Measurements from ENCODE around the gene RBM33. TPM values are rescaled to one million over a fixed set of nuclear protein-coding genes. Genes with fewer than 3 reads are reported as not detected.
A peak's percentile ranks its signal among the peaks of the same experiment; 100 is the strongest.

The RBM33 gene
- total RNA-seq, 1 experiment from 2014 or later = 45.2 TPM

DNA sequence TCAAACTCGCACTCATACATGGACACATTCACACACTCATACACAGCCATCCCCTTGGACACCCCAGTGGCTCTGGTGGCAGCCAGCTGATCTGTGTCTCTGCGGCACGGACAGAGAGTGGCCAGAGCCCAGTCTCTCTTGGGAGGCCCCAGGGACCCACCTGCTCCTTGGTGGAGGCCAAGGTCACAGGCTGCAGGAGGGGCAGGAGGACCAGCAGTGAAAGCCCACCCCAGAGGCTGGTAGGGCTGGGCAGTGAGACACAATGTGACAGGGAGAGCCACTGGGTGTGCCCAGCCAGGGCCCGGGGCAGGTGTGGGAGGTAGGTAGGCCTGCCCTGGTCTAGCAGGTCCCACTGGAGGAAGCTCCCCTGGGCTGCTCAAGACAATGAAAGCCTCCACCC lies 149.3 kb downstream of the RBM33 start:
- DNase-seq (ENCODE audit: low spot score) = no peak

DNA sequence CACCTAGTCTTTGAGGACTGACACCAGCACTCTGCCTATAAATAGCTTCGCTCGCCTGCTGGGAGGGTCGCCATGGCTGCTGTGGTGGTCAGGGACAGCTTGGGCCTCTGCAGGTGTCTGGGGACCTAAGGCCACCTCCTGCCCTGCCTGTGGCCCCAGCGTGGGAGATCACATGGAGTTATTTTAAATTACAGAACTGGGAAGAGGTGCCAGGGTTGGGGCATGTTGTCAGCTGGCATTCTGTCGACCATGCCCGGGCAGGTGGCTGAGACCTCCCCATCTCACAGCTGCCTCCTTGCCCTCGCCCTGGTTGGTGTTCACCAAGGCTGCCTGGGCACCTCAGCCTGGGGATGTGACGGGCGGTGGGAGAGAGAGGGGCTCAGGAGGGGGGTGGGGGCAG lies 149.7 kb downstream of the RBM33 start:
- no peak for DNase-seq (ENCODE audit: low spot score)

DNA sequence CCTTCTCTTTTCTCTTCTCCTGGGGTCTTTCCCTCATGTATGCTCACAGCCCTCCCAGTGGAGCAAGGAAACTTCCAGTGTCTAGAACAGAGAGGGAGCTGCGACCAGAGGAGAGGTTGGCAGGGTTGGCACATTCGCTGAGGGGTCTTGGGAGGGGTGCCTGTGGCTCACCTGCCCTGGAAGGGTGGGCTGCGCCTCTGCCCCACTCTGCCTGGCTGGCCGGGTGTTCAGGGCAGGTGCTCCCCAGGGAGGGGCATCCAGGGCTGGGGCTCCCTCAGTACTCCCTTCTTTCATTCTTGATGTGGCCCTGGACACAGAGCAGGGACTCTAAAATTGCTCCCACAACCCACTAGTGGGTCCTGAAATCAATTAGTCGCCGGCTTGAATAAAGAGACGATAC lies 150.9 kb downstream of the RBM33 start:
- DNase-seq (ENCODE audit: low spot score) = no peak

DNA sequence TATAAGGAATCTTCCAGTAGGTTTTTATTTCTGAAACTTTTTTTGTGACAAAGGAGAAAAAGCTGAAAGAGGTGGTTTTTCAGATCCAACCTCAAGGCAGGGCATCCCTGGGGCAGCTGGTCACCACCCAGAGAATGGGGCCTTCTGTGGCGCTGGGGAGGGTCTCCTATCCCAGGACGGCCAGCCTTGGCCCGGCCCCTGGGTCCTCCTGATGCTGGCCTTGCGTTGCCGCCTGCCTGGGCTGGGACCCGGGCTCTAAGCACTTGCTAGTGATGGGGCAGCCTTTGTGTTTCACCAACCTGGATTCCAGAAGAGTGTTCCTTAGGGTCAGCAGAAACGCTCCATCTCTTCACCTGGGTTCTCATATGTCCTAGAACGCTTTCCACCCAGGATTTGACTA lies 151.5 kb downstream of the RBM33 start:
- DNase-seq (ENCODE audit: low spot score) = no peak

DNA sequence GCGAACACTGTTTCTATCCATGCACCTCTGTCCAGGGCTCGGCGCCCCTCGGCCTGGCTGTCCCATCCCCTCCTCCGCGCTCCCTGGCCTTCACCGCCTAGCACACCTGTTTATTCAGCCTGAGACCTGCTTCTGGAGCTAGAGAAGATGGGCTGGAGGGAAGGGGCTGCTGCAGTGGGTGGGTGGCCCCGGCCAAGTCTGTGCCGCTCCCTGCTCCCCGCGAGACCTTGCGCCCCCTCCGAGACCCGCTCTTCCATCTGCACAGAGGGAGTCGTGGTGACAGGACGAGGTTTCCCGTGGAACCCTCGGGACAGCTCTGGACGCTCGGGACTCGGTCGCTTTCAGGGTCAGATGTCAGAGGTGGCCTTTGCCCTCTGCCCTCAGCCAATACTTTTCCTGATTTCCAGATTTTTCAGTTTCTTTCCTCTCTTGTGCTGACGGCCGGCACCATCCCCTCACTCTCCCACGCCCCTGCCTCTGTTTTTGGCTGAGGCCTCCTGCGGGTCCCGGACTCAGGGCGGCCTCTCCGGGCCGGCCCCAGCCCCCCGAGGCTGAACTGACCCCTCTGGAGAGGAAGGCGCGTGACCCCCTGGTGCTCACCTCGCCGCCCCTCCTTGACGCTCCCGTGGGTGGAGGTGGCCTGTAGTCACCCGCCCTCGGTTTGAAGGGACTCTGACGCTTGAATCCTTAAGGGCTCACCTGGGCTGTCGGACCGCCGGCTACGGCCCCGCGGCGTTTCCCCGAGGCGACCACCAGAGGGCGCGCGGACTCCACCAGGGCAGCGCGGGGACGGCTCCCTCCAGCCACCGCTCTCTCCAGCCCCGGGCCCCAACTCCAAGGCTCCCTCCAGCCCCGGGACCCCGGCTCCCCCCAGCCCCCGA lies 152.2 kb downstream of the RBM33 start:
- DNase-seq (ENCODE audit: low spot score) = peak; percentile 68

DNA sequence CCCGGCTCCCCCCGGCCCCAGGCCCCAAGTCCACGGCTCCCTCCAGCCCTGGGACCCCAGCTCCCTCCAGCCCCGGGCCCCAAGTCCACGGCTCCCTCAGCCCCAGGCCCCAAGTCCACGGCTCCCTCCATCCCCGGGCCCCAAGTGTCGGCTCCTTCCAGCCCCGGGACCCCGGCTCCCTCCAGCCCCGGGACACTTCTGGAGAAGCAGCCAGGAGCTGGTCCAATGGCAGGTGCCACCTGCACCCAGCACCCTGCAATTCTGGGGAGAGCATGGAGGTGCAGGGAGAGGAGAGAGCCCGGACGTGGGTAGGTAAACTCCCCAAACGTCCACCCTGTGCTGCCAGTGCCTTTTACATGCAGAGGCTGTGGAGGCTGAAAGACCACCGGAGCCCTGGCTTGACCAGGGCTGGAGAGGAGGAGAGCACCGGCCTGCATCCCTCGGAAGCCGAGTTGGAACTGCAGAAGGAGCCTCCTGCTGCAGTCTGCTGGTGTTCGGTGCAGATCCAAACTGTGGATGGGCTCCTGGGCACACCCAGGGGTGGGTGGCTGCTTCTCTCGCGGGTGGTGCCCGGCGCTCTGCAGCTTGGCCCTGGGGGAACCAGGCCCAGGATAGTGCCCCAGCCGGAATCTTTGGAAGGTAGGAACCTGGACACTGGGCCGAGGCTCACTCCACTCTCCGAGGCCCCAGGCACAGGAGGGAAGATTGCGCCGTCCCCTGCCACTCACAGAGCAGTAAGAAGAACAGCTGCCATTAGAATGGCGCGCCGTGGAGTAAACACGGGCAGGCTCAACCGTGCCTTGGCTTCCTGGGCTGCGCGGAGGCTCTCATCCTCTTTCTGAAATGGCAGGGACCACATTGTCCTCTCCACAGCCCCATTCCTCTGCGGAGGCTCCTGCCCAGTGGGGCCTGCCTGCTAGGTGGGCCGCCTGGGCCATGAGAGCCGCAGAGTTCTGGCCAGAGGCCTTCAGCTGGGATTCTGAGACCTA lies 153.1 kb downstream of the RBM33 start:
- no peak for DNase-seq (ENCODE audit: low spot score)

DNA sequence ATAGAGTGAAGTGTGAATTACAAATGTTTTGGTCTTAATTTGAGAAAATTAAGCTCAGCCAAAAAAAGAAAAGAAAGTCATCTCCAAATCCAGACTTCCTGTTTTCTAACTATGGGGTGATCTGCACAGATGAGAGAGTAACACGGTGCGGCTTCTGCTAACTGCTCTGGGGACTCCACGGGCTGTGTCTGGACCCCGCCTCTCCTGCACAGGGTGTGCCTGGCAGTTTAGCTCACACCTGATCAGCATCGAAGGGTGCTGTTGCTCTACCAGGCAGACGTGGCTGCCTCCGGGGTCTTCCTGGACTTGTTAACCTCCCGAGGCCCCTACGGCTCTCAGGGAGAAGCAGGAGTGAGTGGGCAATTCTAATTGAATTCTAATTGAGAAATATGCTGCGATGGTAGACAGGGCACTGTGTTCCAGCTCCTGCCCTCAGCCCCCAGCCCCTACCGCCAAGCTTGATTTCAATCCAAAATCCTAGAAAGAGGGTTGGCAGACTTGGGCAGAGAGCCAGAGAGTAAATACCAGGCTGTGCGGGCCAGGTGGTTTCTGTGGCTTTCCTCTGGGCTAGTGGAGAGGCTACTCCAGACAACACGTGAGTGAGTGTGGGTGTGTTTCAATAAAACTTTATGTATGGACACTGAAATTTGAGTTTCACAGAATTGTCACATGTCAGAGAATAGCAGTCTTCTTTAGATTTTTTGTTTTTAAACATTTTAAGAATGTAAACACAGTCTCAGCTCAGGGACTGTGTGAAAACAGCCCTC lies 154.4 kb downstream of the RBM33 start:
- DNase-seq (ENCODE audit: low spot score) = no peak

DNA sequence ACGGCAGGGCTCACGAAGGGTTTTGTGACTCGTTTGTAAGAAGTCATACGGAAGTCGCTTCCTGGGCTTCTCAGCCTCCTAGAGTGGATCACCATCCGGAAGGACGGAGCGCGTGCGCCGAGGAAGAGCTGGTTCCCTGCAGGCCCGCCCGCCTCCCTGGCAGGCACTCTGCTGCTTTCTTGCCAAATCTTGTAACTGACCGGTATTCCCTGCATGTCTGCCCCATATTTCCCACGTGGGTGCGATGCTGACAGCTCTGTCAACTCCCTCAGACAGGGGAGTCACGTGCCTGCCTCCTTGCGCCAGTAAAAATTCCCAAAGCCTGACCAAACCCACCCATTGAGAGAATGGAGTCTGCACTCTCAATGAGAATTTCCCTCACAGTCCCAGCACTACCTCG lies 155.1 kb downstream of the RBM33 start:
- DNase-seq (ENCODE audit: low spot score) = no peak

DNA sequence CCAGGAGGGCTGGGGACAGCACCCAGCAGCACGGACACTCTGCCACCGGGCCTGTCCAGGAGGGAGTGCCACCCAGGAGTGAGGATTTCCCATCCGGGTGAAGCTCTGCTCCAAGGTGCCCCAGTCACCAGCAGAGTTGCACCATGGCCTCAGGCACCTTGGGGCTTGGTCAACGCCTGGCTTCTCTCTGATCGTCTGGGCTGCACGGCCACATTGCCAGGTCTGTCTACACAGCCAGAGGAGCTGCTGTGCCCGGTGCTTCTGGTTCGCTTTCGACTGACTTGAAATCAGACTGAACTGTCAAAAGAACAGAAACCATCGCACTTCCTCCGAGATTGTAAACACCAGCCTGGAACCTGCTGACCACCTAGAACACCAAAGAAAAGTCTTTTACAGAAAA lies 155.8 kb downstream of the RBM33 start:
- no peak for DNase-seq (ENCODE audit: low spot score)

DNA sequence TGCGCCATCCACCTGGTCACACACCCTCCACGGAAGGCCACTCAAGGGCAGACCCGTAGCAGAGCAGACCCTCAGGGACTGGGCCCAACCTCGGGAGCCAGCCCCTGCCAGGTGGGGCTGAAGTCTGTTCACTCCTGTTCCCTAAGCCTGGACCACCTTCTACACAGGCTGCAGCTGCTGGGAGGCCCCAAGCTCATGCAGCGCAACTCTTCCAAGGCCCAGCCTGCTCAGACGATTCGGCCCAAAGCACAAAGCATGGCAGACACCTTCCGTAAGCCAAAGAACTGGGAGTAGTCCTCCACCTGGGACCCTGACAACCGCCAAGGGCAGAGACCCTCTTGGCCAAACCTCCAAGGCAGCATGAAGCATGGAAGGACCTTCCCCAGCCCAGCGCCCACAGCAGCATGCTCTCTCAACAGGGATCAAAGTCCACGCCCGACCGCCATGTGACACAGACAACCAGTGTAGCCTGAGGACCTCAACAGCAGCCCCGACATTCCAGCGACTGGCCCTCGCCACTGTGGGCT lies 156.3 kb downstream of the RBM33 start:
- no peak for DNase-seq (ENCODE audit: low spot score)

DNA sequence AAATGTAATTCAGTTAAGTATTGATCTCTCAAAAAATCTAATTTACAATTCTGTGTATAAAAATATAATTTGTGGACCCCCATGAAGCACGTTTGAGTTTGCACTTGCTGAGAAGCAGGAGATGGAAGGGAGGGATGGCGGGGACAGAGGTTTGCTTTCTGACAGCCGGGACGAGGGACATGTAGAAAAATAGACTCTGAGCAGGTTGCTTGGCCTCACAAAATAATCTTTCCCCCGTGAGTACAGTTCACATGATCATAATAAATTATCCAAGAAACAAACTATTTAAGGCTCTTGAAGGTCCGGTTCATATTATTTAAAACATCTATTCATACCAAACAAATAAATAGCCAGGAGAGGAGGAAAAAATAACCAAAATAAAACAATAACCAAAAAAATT lies 157.8 kb downstream of the RBM33 start:
- no peak for DNase-seq (ENCODE audit: low spot score)

DNA sequence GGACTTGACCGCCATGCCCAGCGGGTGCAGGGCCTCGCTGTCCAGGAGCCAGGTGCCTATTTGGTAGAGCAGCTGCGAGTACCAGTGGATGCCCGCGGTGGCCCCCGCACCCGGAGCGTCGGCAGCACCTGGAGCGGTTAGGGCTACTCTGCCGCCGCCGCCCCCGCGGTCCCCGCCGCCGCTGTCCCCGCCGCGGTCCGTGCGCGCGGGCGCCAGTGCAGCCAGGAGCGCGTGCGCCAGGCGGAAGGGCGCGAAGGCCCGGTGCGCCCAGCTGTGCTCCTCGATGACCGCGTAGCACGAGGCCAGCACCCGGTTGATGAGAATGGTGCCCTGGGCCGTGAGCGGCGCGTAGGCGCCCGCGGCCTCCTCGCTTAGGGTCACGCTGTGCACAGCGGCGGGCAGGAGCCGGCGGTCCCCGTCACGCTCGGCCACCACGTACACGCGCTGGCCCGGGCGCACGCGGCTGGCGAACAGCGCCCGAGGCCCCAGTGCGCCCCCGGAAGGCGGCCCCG lies 158.5 kb downstream of the RBM33 start:
- no peak for DNase-seq (ENCODE audit: low spot score)

DNA sequence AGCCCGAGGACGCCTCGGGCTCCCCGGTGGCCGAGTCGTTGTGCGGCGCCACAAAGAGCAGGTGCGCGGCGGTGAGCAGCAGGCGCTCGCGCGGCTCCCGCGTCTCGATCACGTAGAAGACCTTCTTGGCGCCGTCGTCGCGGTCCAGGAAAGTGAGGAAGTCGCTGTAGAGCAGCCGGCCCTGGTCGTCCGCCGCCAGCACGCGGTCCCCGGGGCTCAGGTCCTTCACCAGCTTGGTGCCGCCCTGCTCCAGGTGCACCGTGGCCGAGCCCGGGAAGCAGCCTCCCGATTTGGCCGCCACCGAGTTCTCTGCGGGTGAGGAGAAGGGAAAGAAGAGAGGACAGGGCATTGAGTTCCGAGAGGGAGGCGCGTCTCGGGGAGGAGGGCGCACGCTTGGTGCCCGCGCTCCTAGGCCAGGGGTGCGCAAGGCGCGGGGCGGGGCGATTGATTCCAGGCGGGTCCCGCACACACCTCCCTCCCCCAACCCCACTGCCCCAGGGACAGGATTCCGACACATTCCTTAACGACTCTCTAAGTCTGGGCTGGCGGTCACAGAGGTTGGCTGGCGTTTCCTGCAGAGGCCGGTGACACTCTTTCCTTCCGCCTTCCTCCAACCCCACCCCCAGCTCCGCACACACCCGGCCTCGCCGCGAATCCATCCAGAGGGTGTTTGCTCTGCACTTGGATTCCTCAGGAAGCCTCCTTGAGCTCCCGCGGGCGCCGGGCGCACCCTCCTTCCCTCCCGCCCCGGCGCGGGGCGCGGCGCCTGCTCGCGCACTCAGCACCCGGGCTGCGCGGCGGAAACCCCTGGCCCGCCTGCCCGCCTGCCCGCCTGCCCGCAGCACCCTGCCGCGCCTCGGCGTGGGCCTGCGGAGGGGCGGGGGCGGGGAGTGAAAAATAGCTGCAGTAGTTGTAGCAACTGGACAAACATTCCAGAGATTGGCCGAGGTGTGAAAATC lies 159.2 kb downstream of the RBM33 start:
- peak; percentile 91 for DNase-seq (ENCODE audit: low spot score)

DNA sequence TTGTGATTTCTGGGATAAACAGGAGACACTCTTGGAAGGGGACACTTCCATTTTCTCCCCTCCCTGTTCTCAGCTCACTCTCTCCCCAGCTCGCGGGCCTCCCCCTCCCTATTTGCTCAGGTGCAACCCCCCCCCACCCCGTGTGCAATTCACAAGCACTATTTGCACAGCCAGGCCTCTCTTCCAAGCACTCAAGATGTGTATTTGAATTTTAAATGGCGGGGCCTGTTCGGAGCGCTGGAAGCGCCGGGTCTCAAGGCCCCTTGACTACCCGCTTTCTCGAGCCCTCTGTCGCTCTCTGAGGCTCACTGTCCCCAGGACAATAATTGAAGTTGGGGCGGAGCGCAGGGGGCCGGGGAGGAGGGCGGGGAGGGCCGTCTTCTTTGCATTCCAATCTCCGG lies 160.0 kb downstream of the RBM33 start:
- DNase-seq (ENCODE audit: low spot score) = peak; percentile 52

DNA sequence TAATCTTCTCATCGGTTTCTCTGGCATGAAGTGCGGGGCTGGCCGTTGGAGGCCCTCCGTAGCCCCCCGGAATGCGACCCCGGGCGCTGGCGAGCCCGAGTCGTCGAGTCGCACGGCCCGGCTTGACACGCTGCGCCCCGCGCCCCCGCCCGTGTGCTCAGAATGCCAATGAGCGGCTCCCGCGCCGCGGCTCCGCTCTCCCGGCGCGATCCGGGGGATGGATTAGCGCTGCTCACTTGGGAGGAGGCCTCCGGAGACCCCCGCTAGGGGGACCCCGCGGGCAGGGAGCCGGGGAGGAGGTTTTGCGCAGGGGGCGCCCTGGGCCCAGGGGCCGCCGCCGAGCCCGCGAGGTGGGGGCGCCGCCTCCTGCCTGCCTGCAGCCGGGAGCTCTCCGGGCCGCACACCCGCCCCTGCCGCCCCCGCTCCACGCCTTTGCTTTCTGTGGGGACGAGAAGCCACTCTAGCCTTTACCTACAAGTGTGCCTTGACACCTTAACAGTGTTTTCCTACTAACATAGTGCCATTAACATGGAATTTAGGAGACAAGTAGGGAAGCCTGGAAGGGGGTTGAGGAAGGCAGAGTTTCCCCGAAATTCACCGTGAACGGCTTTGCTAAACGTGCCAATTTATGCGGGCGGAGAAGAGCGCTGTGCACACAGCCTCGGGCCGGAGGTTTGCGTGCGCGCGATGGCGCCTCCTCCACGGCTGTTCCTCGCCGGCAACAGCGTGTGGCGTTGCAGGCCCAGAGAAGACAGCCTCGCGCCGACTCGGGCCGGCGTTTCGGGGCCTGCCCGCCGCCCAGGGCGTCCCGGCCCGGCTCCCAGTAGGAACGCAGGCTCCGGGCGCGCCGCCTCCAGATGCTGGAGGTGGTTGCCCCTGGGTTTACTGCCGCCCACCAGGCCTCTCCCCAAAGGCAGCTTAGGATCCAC lies 160.7 kb downstream of the RBM33 start:
- peak; percentile 76 for DNase-seq (ENCODE audit: low spot score)

DNA sequence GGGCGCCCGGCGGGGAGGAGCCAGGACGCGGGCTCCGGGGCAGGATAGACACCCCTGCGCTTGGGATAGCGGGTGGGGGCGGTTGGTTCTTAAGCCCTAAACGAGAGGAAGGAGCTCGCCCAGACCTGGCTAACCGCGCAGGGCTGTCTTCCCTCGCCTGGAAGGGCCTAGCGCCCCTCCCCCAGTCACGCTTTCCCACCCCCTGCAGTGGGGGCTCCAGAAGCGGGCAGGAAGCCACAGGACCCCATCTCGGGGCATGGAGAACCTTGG lies 161.3 kb downstream of the RBM33 start:
- DNase-seq (ENCODE audit: low spot score) = no peak

DNA sequence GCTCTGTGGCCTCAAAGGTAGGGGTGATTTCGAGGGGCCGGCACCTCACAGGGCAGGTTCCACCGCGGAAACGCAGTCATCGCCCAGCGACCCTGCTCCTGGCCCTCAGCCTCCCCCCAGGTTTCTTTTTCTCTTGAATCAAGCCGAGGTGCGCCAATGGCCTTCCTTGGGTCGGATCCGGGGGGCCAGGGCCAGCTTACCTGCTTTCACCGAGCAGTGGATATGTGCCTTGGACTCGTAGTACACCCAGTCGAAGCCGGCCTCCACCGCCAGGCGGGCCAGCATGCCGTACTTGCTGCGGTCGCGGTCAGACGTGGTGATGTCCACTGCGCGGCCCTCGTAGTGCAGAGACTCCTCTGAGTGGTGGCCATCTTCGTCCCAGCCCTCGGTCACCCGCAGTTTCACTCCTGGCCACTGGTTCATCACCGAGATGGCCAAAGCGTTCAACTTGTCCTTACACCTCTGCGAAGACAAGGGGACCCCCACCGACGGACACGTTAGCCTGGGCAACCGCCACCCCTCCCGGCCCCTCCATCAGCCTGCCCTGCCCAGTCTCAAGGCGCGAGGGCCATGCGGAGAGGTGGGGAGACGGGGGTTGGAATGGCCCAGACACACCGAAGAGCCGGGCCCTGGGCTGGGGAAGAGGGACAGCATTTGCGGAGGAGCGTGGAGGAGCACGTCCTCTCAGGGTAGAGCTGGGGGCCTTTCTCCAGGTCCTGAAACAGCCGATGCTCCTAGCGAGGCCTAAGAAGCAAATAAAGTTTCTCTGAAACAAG lies 161.8 kb downstream of the RBM33 start:
- no peak for DNase-seq (ENCODE audit: low spot score)

DNA sequence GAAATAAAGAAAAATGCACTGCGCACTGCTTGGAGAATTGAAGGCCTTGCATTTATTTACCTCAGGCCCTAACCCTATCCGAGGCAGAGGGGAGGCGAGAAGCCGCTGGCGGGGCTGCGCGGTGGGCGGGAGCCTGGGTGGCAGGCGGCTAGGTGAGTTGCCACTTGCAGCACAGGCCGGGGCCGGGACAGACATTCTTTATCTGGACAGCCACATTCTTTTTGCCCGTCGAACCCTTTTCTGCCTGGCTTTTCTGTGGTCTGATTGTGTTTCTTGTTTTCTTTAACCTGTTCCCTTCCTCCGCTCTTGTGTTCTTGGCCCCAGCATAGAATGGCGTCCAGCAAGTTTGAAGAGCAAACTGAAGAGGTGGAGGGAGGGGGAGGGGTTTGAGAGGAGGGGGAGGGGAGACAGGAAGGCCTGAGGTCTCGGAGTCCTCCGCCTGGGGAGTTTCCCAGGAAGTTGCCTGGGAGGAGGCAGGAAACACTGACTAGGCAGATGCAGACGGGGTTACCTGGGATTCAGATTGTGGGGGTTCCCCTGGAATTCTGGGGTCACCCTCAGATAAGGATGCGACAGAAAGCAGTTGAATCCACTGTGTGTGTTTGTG lies 162.7 kb downstream of the RBM33 start:
- DNase-seq (ENCODE audit: low spot score) = peak; percentile 65

All from HT-29 (cell line).